NB4 (cell line): ENCODE results near the gene RGS12.

Experiments
- DNase-seq: peaks from one replicate; pipeline ENCODE4 v3.0.0; 2010; ENCODE audit warnings: low read depth
- H3K4me3 ChIP-seq: one replicate; pipeline ENCODE4 v1.5.1; 2011; ENCODE audit warnings: mild to moderate bottlenecking, low read depth, low read length, moderate library complexity
- CTCF ChIP-seq: IDR thresholded peaks from one replicate; pipeline ENCODE4 v1.5.1; 2012; ENCODE audit warnings: low read depth, low read length
- MAX ChIP-seq: IDR thresholded peaks from 2 replicates; pipeline ENCODE4 v1.6.1; 2011; ENCODE audit warnings: low read depth, low read length
- MYC ChIP-seq: IDR thresholded peaks from 2 replicates; pipeline ENCODE4 v1.6.1; 2011; ENCODE audit warnings: low read depth, low read length
- POLR2A ChIP-seq: IDR thresholded peaks from 2 replicates; pipeline ENCODE4 v1.6.1; 2011; ENCODE audit warnings: mild to moderate bottlenecking; ENCODE audit not compliant: insufficient read length; ENCODE audit errors: extremely low read depth

The RGS12 gene

DNA sequence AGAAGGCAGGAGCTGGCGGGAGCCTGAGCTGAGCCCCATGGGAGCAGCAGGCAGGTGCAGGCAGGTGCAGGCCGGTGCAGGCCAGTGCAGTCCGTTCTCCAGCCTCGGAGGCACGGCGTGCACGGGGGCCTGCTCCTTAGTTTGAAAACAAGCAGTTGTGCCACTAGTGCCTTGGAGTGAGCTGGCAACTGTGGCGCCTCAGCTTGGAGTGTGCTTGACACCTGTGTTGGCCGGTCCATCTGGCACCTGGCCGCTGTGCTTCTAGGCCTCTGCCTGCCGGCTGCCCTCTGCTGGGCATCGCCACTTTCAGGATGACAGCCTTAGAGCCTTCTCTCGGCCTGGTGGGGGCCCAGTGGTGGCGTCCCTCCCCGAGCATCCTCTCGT lies 47.9 kb downstream of the RGS12 start:
- TF ChIP-seq MAX = no peak
- TF ChIP-seq CTCF = no peak
- no peak for TF ChIP-seq MYC
- TF ChIP-seq POLR2A = no peak
- DNase-seq = no peak
- no peak overlapping the region for H3K4me3 ChIP-seq

GRCh38 chr4:3341760-3342159 lies 48.9 kb downstream of the RGS12 start:
- no peak overlapping the region for H3K4me3 ChIP-seq
- DNase-seq = no peak
- TF ChIP-seq CTCF (no peak), POLR2A (no peak), MYC (no peak), MAX (no peak)

- no peak for DNase-seq
- TF ChIP-seq CTCF (no peak), POLR2A (no peak), MAX (no peak), MYC (no peak)
- H3K4me3 ChIP-seq = no peak overlapping the region
These were observed 49.5 kb downstream of the RGS12 start for GRCh38 chr4:3342182-3342854.
